Sigmoid colon (tissue), 7 donors: Measurements from ENCODE around the gene IL19. TPM values are rescaled to one million over a fixed set of nuclear protein-coding genes. Genes with fewer than 3 reads are reported as not detected.

Experiments used
- DNase-seq: peaks from one replicate; pipeline ENCODE4 v3.0.0-alpha.2; 2019
- H3K27ac ChIP-seq, 4 donors: fragments of 200-600 bp; sonication (generic); one replicate each; pipeline ENCODE4 v1.5.1; 2016 to 2019; ENCODE audit warnings: mild to moderate bottlenecking in 1 of 4
- H3K27me3 ChIP-seq, 3 donors: fragments of 200-600 bp; sonication (generic); one replicate each; pipeline ENCODE4 v1.5.1; 2019; ENCODE audit warnings: mild to moderate bottlenecking in 1 of 3
- H3K36me3 ChIP-seq, 4 donors: fragments of 200-600 bp; sonication (generic); one replicate each; pipeline ENCODE4 v1.5.1; 2016 to 2019
- H3K4me1 ChIP-seq, 4 donors: fragments of 200-600 bp; sonication (generic); one replicate each; pipeline ENCODE4 v1.5.1; 2017 to 2019
- H3K4me3 ChIP-seq, 4 donors: fragments of 200-600 bp; sonication (generic); one replicate each; pipeline ENCODE4 v1.5.1; 2017 to 2019; ENCODE audit warnings: mild to moderate bottlenecking in 2 of 4, moderate library complexity in 1 of 4
- H3K9me3 ChIP-seq, 4 donors: fragments of 200-600 bp in 3 of 4; sonication (generic) in 3 of 4; one replicate each; pipeline versions ENCODE4 v1.5.1 to v1.6.1; 2013 to 2019
- EP300 ChIP-seq, 4 donors: sonication (generic); formaldehyde crosslinking; IDR thresholded peaks; one replicate each; pipeline ENCODE4 v1.6.1; 2017; ENCODE audit warnings: antibody characterized with exemption in 4 of 4
- POLR2A ChIP-seq, 2 donors: fragments of 450-650 bp; IDR thresholded peaks; one replicate each; pipeline ENCODE4 v1.6.1; 2016; ENCODE audit warnings: antibody characterized with exemption in 2 of 2, mild to moderate bottlenecking in 2 of 2, moderate library complexity in 2 of 2
- POLR2AphosphoS5 ChIP-seq, 4 donors: sonication (generic); formaldehyde crosslinking; IDR thresholded peaks; one replicate each; pipeline ENCODE4 v1.6.1; 2017; ENCODE audit warnings: antibody characterized with exemption in 4 of 4
- WGBS, 2 donors: extraction: QIAGEN DNeasy Blood & Tissue Kit; methylation state at CpG; one replicate each; pipeline ENCODE4 v1.1.7; 2013; 5-methylcytosine and 5-hydroxymethylcytosine counted together
- intact Hi-C: fragments of 100-400 bp; cut with DNase I; formaldehyde crosslinking; loops from one replicate; pipeline ENCODE4 v1.15.1; 2023
- polyA plus RNA-seq, 3 donors: library from polyadenylated mRNA; stranded (reverse); fragments of 200-250 nt; gene quantifications; one replicate each; pipeline ENCODE4 v1.2.3, GENCODE V29; 2013
- total RNA-seq, 4 donors: library from RNA; depleted of rRNA; stranded (reverse); fragments of >200 nt; gene quantifications; one replicate each; pipeline ENCODE4 v1.1.0, GENCODE V29; 2016
- TF ChIP-seq, protein P1 (sequence below), 4 experiments: fragments of 450-650 bp in 3 of 4; fragments of 200-600 bp in 1 of 4; IDR thresholded peaks; one replicate each; pipeline ENCODE4 v1.5.1; 2016 to 2019; ENCODE audit warnings: antibody characterized with exemption in 4 of 4, mild to moderate bottlenecking in 3 of 4, moderate library complexity in 2 of 4
- donor health status: healthy with polysubstance abuse.
- donor health status: Bipolar disorder and iron deficiency.
- donor health status: healthy.

IL19 gene
- total and polyA plus RNA-seq, 7 donors = 0.10 TPM; not detected in 6

DNA sequence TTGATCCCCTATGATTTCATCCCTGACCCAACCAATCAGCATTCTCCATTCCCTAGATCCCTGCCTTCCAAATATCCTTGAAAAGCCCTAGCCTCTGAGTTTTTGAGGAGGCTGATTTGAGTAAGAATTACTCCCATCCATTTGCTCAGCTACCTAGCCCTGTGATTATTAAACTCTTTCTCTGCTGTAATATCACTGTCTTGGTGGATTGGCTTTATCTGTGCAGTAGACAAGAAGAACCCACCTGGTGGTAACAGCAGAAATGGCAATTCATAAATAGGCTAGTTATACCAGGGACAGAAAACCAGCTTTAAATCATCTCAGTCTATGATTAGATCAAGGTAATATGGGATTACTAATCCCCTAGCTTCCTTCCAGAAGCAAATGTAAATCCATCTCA lies 107.9 kb downstream of the IL19 start:
- Histone ChIP-seq H3K9me3 (no peaks in the 10 kb centered on the region), H3K4me1 (no peaks in the 10 kb centered on the region), H3K27me3 (no peaks in the 10 kb centered on the region), H3K4me3 (no peak overlapping the region), H3K27ac (no peak overlapping the region), H3K36me3 (no peaks in the 10 kb centered on the region)
- DNase-seq = no peak
- intact Hi-C loops = no loop called here
- no peak for TF ChIP-seq POLR2A (IDR thresholded peaks at IDR 0.05)
- no peak for TF ChIP-seq EP300 (IDR thresholded peaks at IDR 0.05)
- TF ChIP-seq POLR2AphosphoS5 (IDR thresholded peaks at IDR 0.05) = no peak
- TF ChIP-seq, protein P1, sequence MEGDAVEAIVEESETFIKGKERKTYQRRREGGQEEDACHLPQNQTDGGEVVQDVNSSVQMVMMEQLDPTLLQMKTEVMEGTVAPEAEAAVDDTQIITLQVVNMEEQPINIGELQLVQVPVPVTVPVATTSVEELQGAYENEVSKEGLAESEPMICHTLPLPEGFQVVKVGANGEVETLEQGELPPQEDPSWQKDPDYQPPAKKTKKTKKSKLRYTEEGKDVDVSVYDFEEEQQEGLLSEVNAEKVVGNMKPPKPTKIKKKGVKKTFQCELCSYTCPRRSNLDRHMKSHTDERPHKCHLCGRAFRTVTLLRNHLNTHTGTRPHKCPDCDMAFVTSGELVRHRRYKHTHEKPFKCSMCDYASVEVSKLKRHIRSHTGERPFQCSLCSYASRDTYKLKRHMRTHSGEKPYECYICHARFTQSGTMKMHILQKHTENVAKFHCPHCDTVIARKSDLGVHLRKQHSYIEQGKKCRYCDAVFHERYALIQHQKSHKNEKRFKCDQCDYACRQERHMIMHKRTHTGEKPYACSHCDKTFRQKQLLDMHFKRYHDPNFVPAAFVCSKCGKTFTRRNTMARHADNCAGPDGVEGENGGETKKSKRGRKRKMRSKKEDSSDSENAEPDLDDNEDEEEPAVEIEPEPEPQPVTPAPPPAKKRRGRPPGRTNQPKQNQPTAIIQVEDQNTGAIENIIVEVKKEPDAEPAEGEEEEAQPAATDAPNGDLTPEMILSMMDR (IDR thresholded peaks at IDR 0.05) = no peak

DNA sequence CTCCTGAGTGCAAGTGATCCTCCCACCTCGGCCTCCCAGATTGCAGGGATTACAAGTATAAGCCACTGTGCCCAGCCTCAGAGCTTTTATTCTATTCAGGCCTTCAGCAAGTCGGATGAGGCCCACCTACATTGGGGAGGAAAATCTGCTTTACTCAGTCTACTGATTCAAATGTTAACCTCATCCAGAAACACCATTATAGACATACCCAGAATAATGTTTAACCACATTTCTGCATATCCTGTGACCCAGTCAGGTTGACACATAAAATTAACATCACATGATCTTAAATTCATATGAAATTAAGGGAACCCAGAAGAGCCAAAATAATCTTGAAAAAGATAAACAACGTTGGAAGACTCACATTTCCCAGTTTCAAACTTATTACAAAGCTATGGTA lies 109.7 kb downstream of the IL19 start:
- H3K4me3 ChIP-seq = no peak overlapping the region
- no peaks in the 10 kb centered on the region for H3K4me1 ChIP-seq
- H3K9me3 ChIP-seq = no peaks in the 10 kb centered on the region
- intact Hi-C loops = no loop called here
- DNase-seq = no peak
- 82 to 84% methylated on average over 3 of the region's 3 CpGs for WGBS, 2 donors
- no peak overlapping the region for H3K27ac ChIP-seq
- TF ChIP-seq EP300 (IDR thresholded peaks at IDR 0.05) (no peak), POLR2A (IDR thresholded peaks at IDR 0.05) (no peak), POLR2AphosphoS5 (IDR thresholded peaks at IDR 0.05) (no peak)
- TF ChIP-seq, protein P1 (IDR thresholded peaks at IDR 0.05) = no peak
- no peaks in the 10 kb centered on the region for H3K36me3 ChIP-seq
- H3K27me3 ChIP-seq = no peaks in the 10 kb centered on the region

DNA sequence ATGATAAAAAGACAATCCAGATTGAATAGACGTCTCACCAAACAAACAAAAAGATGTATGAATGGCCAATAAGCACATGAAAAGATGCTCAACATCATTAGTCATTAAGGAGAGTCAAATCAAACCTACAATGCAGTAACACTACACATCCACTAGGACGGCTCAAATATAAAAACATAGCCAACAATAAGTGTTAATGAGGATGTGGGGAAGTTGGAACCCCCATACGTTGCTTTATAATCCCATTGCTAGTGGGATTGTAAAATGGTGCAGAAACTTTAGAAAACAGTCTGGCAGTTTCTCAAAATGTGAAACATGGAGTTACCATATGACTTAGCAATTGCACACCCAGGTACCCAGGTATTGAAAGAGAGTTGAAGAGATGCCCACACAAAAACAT lies 112.0 kb downstream of the IL19 start:
- no peaks in the 10 kb centered on the region for H3K4me1 ChIP-seq
- DNase-seq = no peak
- 66 to 78% methylated on average over 3 of the region's 3 CpGs for WGBS, 2 donors
- H3K4me3 ChIP-seq = no peak overlapping the region
- no peak overlapping the region for H3K27ac ChIP-seq
- intact Hi-C loops = no loop called here
- no peaks in the 10 kb centered on the region for H3K27me3 ChIP-seq
- H3K9me3 ChIP-seq = no peaks in the 10 kb centered on the region
- H3K36me3 ChIP-seq = no peaks in the 10 kb centered on the region
- no peak for TF ChIP-seq POLR2AphosphoS5 (IDR thresholded peaks at IDR 0.05)
- TF ChIP-seq POLR2A (IDR thresholded peaks at IDR 0.05) = no peak
- no peak for TF ChIP-seq EP300 (IDR thresholded peaks at IDR 0.05)
- TF ChIP-seq, protein P1 (IDR thresholded peaks at IDR 0.05) = no peak

DNA sequence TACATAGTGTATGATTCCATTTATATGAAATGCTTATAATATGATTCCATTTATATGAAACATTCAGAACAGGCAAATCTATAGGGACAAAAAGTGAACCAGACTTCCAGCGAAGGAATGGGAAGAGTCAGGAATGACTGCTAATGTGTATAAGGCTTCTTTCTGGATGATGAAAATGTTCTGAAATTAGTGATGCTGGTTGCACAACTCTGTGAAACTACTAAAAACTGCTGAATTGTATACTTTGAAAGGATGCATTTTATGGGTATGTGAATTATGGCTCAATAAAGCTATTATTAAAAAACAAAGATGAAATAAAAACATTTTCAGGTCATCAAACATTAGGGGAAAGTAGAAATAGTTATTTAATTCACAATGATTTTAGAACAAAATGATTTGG lies 112.6 kb downstream of the IL19 start:
- no peaks in the 10 kb centered on the region for H3K9me3 ChIP-seq
- H3K27ac ChIP-seq = no peak overlapping the region
- H3K36me3 ChIP-seq = no peaks in the 10 kb centered on the region
- TF ChIP-seq POLR2A (IDR thresholded peaks at IDR 0.05) (no peak), POLR2AphosphoS5 (IDR thresholded peaks at IDR 0.05) (no peak), EP300 (IDR thresholded peaks at IDR 0.05) (no peak)
- TF ChIP-seq, protein P1 (IDR thresholded peaks at IDR 0.05) = no peak
- DNase-seq = no peak
- no peaks in the 10 kb centered on the region for H3K27me3 ChIP-seq
- intact Hi-C loops = no loop called here
- 92 to 95% methylated on average over 1 of the region's 1 CpG for WGBS, 2 donors
- no peak overlapping the region for H3K4me3 ChIP-seq
- no peaks in the 10 kb centered on the region for H3K4me1 ChIP-seq

DNA sequence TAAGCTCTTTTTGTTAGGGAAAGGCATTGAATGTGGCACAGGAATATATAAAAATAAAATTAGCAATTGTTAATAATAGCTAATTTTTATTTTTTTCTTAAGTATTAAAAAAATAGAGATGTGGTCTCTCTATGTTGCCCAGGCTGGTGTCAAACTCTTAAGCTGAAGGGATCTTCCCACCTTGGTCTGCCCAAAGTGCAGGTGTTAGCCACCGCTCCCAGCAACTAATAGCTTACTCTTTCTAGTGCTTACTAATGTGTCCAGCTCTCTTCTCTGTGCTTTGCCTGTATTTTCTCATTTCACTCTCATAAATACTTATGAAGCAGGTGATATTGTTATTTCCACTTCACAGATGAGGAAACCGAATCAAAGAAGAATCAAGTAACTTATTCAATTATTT lies 113.3 kb downstream of the IL19 start:
- intact Hi-C loops = no loop called here
- TF ChIP-seq, protein P1 (IDR thresholded peaks at IDR 0.05) = no peak
- TF ChIP-seq EP300 (IDR thresholded peaks at IDR 0.05) (no peak), POLR2AphosphoS5 (IDR thresholded peaks at IDR 0.05) (no peak), POLR2A (IDR thresholded peaks at IDR 0.05) (no peak)
- 92% methylated on average over 2 of the region's 2 CpGs for WGBS, 2 donors

More for the DNA sequence above, 113.3 kb downstream of the IL19 start:
- H3K27me3 ChIP-seq = no peaks in the 10 kb centered on the region
- no peaks in the 10 kb centered on the region for H3K4me1 ChIP-seq
- no peaks in the 10 kb centered on the region for H3K9me3 ChIP-seq
- no peak overlapping the region for H3K4me3 ChIP-seq
- no peaks in the 10 kb centered on the region for H3K36me3 ChIP-seq
- H3K27ac ChIP-seq = no peak overlapping the region
- no peak for DNase-seq
